ENCODE measurements around the gene CCDC71.

The CCDC71 gene

DNA sequence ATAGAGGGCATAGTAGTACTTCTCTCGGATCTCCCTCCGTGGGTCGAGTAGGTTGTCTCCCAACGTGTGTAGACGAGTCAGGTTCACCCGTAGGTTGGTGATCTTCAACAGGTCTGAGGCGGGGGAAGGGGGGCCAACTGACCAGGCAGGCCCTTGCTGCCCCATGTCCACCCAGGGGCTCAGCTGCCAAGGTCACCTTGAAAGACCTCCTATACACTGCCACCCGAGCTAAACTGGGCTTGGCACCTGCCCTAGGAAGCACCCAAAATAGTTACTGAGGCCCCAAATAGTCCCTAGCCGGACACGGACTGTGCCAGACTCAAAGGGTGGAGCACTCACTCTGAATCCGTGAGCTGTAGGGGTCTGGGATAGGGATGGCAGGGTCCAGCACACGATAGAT is 35.1 kb downstream of the CCDC71 start:
- no peak for DNase-seq

DNA sequence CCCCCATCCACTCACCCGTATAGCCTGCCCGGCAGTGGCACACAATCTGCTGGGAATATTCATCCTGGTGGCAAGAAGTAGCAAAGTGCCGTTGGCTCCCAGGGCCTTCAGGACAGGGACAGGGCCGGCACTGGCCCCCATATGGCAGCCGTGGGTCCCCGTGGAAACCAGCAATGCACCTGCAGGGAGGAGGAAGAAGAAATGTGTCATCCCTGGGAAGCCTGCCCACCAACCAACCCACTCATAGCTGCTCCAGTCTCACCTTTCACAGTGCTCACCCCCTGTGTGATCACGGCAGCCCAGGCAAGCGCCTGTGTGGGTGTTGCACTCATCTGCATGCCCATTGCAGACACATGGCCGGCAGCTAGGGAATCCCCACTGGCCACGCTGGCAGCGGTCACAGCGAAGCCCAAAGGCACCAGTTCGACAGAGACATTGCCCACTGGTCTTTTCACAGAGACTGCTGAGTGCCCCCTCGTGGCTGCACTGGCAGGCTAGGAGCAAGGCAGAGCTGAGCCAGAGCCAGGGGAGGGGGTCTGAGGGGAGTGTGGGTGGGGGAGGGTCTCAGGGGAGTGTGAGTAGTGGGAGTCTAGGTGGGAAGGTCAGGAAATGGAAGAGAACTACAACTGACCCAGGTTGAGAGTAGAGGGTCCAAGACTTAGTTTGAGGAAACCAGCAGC is 41.0 kb downstream of the CCDC71 start:
- no peak for DNase-seq

DNA sequence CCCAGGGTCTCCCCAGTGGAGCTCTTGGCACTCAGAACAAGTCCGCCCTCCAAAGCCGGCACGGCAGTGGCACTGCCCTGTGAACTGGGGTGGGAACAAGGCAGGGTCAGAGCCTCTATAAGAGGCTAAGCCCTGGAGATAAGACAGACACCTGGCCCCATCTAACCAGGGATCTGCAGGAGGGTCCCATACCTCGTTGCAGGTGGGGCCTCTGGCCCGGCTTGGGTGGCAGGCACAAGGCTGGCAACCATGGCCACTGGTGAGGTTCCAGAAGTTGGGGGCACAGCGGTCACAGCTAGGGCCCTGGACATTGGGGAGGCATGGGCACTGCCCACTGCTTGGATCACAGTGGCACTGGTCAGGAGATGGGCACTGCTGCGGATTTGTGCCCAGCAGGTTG is 41.9 kb downstream of the CCDC71 start:
- DNase-seq, result no peak

DNA sequence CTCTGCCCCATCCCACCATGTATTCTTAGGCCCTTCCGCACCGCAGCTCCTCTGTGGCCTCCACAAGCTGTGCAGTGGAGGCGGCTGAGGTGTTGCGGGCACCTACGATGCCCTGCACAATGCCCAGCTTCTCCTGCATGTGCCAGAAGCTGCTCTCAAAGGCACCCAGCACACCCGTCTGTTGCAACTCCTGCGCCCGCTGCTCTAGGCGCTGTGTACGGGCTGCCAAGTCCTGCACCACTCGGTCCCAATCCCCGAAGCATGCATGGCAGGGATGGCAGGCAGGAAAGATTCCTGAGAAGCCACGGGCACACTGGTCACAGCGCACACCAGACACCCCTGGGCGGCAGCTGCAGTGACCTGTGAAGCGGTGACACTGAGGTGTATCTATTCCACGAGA is 42.4 kb downstream of the CCDC71 start:
- DNase-seq, result no peak

DNA sequence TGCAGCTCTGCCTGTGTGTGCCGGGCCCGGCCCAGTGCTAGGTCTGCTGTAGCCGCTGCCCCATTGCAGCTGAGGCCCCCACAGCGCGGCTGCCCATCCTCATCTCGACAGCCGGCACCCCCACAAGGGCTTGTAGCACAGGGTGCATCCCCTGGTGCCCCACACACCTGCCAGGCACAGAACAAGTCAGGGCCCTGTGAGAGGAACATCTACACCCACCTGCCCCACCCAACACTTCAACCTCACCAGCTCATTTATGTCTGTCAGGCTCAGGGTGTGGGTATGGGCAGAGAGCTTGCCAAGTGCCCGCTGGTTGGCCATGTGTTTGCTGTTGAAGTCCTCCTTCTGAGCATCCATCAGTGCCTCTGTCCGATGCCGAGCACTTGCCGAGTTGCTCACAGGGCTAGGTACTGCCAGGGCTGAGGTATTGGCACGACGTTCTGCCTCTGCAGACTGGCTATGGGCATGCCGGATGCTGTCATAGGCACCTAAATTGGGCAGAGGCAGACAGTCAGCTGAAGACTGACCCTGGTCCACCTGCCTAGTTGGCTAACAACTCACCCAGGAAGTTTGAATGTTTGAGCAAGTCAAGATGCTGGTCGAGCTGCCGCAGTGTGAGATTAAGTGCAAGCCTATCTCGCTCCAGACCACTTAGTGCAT is 43.1 kb downstream of the CCDC71 start:
- no peak for DNase-seq

DNA sequence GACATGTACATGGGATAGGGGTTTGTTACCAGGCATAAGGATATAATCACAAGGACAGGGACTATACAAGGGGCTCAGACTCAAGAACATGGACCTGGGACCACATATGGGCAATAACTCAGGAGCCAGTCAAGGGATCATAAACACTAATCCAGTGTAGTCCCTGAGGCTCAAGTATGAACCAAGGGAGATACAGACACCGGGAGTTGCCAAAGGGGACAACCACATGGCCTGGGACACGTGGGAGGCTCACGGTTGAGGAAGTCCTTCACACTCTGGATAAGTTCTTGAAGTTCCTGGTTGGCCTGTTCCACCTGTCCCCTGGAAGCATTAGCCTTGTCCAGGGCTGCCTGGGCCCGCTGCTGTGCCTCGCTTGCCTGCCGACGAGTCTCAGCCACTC is 43.7 kb downstream of the CCDC71 start:
- no peak for DNase-seq

DNA sequence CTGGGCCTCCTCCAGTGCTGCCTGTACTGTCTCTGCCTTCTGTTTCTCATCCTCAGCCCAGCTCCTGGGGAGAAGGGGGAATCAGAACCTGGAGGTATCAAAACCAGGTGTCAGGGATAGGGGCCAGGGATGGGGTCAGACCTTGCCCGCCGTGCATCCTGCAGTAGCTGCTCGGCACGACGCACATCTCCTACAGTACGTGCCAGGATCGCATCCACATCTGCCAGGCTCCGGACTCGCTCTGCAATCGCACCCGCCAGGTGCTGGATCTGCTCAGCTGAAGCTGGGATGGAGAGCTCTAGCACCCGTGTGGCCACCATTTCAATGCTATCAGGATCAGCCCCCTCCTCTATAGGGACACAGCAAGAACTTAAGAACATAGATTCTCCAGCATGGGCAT is 44.1 kb downstream of the CCDC71 start:
- no peak for DNase-seq

DNA sequence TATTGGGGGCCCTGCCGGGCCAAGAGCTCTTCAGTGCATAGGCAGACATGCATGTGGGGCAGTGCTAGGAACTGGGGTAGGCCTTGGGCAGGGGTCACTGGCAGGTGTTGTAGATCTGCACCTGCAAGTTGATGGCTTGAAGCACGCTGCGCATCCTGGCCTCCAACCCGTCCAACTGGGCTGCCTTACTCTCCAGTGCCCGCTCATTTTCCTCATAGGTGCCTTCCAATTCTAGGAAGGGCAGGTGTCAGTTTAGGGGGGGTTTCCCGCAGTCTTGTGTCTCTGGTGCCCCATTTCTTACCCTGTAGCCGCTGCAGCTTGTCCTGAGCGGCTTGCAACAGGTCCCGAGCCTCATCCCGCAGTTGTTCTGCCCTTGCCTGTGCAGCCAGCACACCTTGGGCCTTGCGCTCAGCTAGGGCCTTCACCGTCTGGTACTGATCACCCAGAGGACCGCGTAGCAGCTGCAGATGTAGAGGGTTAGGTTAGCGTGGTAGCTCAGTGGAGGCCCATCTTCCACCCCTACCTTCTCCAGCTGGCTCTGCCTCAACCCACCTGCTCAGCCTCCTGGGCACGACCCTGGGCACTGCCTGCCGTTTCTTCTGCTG is 44.9 kb downstream of the CCDC71 start:
- no peak for DNase-seq

DNA sequence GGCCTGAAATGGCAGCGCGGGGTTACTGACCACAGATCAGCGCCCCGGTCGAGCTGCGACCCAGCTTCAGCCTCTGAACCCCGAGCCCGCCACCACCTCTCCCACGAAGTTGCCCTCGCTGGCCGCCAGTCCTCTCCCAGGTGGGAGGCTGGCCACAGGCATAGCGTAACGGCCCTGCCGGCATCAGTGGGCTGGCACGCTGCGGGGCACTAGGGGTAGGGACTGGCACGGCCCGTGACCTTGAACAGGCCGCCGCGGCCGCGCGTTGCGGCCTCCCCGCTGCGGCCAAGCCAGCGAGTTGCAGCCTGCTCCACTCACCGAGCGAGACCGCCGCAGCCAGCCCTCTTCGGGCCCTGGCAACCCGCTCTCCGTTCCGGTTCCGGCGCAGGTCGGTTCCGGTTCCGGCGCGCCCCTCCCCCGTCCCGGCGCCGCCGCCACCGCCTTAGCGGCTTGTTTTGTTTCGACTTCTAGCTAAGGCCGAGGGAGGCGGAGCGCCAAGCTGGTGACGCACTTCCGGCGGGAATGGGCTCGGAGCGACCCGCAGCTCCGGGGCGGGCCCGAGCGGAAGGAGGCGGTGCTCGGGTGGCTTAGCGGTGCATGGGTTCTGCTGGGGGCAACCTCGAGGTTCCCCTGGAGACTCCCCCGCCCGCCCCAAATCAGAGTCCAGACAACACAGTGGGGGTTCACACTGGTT is 45.5 kb downstream of the CCDC71 start, which contains the start of gene USP19:
Gene USP19, minus strand, starts transcription at position 386 of the 694 bp plus-strand sequence. CDS start 1,678 bp downstream, outside the sequence.
- peak; percentile 91 for DNase-seq

DNA sequence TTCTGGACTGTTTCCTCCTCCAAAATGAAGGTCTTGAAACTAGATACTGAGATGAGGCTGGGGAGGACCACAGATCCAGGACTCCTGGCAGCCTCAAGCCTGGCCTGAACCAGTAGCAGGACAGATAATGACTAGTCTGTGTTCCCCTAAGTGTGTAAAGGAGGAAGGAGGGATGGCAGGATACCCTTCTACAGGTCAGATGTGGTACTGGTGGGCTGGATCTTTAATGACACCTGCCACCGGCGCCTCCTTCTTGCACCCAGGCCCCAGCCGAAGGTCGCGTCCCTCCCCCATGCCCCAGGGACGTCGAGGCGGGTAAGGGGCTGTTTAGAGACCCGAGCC is 46.1 kb downstream of the CCDC71 start:
- DNase-seq, result no peak

DNA sequence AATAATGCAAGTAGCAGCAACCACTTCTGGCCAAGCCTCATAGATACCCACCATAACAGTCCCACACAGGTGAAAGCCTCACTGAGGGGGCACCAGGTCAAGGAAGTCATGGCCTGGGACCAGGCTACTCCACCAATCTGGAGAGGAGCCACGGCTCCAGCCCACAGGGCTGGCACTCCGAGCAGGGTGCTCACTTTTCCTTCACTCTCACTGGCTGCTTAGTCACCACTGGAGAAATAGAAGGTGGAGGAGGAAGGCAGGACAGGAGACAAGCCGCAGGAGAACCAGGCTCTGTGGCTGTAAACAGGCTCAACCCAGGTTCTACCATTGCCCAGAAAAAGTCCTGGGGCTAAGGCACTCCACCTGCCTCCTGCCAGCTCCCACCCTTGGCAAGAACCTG is 46.7 kb downstream of the CCDC71 start:
- no peak for DNase-seq

DNA sequence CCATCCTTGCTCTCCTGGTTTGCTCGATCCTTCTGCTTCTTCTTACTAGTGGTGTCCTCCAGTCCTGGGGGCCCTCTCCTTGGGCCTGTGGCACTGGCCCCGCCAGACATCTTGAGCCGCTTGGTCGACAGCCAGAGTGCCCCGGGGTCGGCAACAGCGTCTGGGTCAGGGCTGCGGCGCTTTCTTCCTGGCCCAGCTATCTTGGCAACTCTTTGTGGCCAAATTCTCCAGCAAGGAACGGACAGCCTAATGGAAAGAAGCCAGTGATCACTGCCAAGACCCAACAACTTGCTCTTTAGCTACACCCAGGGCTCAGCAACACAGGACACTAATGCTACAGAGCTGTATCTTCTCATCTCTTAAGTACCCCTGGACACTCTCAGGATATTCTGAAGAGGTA is 47.1 kb downstream of the CCDC71 start:
- DNase-seq, result no peak
